Sigmoid colon (tissue), 4 donors: ENCODE data around the gene FXN.

ENCODE experiments used
- EP300 ChIP-seq, 4 donors: sonication (generic); formaldehyde crosslinking; IDR thresholded peaks; one replicate each; pipeline ENCODE4 v1.6.1; 2017; ENCODE audit warnings: antibody characterized with exemption in 4 of 4
- POLR2A ChIP-seq, 2 donors: fragments of 450-650 bp; IDR thresholded peaks; one replicate each; pipeline ENCODE4 v1.6.1; 2016; ENCODE audit warnings: antibody characterized with exemption in 2 of 2, mild to moderate bottlenecking in 2 of 2, moderate library complexity in 2 of 2
- POLR2AphosphoS5 ChIP-seq, 4 donors: sonication (generic); formaldehyde crosslinking; IDR thresholded peaks; one replicate each; pipeline ENCODE4 v1.6.1; 2017; ENCODE audit warnings: antibody characterized with exemption in 4 of 4
- TF ChIP-seq, protein P1 (sequence below), 4 experiments: fragments of 450-650 bp in 3 of 4; fragments of 200-600 bp in 1 of 4; IDR thresholded peaks; one replicate each; pipeline ENCODE4 v1.5.1; 2016 to 2019; ENCODE audit warnings: antibody characterized with exemption in 4 of 4, mild to moderate bottlenecking in 3 of 4, moderate library complexity in 2 of 4

DNA sequence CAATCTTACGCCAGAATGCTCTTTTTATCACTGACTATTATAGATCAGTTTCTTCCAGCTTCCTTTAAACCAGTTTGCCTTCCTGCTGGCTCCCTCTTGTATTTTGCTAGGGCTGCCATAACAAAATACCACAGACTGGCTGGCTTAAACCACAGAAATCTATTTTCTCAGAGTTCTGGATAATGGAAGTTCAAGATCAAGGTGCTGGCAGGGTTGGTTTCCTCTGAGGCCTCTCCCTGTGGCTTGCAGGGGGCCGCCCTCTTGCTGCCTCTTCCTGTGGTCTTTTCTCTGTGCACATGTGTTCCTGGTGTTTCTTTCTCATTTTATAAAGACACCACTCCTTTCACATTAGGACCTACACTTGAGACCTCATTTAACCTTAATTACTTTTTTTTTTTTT lies 6.8 kb upstream of the FXN start:
- TF ChIP-seq, protein P1, sequence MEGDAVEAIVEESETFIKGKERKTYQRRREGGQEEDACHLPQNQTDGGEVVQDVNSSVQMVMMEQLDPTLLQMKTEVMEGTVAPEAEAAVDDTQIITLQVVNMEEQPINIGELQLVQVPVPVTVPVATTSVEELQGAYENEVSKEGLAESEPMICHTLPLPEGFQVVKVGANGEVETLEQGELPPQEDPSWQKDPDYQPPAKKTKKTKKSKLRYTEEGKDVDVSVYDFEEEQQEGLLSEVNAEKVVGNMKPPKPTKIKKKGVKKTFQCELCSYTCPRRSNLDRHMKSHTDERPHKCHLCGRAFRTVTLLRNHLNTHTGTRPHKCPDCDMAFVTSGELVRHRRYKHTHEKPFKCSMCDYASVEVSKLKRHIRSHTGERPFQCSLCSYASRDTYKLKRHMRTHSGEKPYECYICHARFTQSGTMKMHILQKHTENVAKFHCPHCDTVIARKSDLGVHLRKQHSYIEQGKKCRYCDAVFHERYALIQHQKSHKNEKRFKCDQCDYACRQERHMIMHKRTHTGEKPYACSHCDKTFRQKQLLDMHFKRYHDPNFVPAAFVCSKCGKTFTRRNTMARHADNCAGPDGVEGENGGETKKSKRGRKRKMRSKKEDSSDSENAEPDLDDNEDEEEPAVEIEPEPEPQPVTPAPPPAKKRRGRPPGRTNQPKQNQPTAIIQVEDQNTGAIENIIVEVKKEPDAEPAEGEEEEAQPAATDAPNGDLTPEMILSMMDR (IDR thresholded peaks at IDR 0.05) = no peak
- TF ChIP-seq POLR2AphosphoS5 (IDR thresholded peaks at IDR 0.05) (no peak), POLR2A (IDR thresholded peaks at IDR 0.05) (no peak), EP300 (IDR thresholded peaks at IDR 0.05) (no peak)
